Neuronal stem cell (in vitro differentiated cells): Measurements from ENCODE around the gene CCDC91.

ENCODE experiments used
- DNase-seq: peaks from one replicate; pipeline ENCODE4 v3.0.0-alpha.2; 2013; ENCODE audit warnings: low spot score
- H2AFZ ChIP-seq: one replicate; pipeline ENCODE4 v1.6.1; 2013; ENCODE audit warnings: mild to moderate bottlenecking, low read length, inconsistent platforms
- H2AK5ac ChIP-seq: 2 replicates; pipeline ENCODE4 v1.6.1; 2013; ENCODE audit warnings: low read depth, mild to moderate bottlenecking, inconsistent platforms, low read length, moderate library complexity, mixed read lengths
- H2BK120ac ChIP-seq: 2 replicates; pipeline ENCODE4 v1.6.1; 2013; ENCODE audit warnings: low read depth, mild to moderate bottlenecking, inconsistent platforms, low read length, moderate library complexity, mixed read lengths
- H2BK12ac ChIP-seq: one replicate; pipeline ENCODE4 v1.6.1; 2013; ENCODE audit warnings: low read length, inconsistent platforms
- H2BK15ac ChIP-seq: 2 replicates; pipeline ENCODE4 v1.6.1; 2013; ENCODE audit warnings: mild to moderate bottlenecking, low read length, inconsistent platforms, mixed read lengths
- H2BK5ac ChIP-seq: one replicate; pipeline ENCODE4 v1.6.1; 2013; ENCODE audit warnings: inconsistent platforms, mild to moderate bottlenecking, low read length, moderate library complexity
- H3K14ac ChIP-seq: one replicate; pipeline ENCODE4 v1.6.1; 2013; ENCODE audit warnings: low read length, inconsistent platforms
- H3K18ac ChIP-seq: 2 replicates; pipeline ENCODE4 v1.6.1; 2013; ENCODE audit warnings: low read length, inconsistent platforms
- H3K23ac ChIP-seq: 2 replicates; pipeline ENCODE4 v1.6.1; 2013; ENCODE audit warnings: low read depth, mild to moderate bottlenecking, mixed read lengths, low read length, inconsistent platforms; ENCODE audit not compliant: poor library complexity
- H3K27ac ChIP-seq: replicated peaks from 3 replicates; pipeline ENCODE4 v1.5.1; 2013; ENCODE audit warnings: low read length, inconsistent platforms
- H3K27me3 ChIP-seq, 3 experiments: 2 replicates each; pipeline ENCODE4 v1.6.1; 2013; ENCODE audit warnings: low read length in 3 of 3, mild to moderate bottlenecking in 2 of 3, inconsistent platforms in 1 of 3, low read depth in 1 of 3, mixed read lengths in 1 of 3, moderate library complexity in 1 of 3; ENCODE audit not compliant: control insufficient read depth in 3 of 3, insufficient read depth in 3 of 3
- H3K36me3 ChIP-seq, 2 donors: replicated peaks in 1 of 2; 2 replicates each; pipeline ENCODE4 v1.6.1; 2013; ENCODE audit warnings: low read length in 2 of 2; ENCODE audit not compliant: control insufficient read depth in 2 of 2, insufficient read depth in 2 of 2
- H3K4ac ChIP-seq: 2 replicates; pipeline ENCODE4 v1.6.1; 2013; ENCODE audit warnings: inconsistent platforms, mild to moderate bottlenecking, low read length, moderate library complexity
- H3K4me1 ChIP-seq, 2 donors: 1 replicate in 1 of 2; 2 replicates in 1 of 2; pipeline ENCODE4 v1.6.1; 2013; ENCODE audit warnings: low read length in 2 of 2, low read depth in 1 of 2; ENCODE audit not compliant: control insufficient read depth in 2 of 2, insufficient read depth in 1 of 2
- H3K4me2 ChIP-seq: one replicate; pipeline ENCODE4 v1.6.1; 2013; ENCODE audit warnings: mild to moderate bottlenecking, low read length, inconsistent platforms; ENCODE audit not compliant: insufficient read depth, poor library complexity, severe bottlenecking
- H3K4me3 ChIP-seq, 2 donors: 2 replicates each; pipeline ENCODE4 v1.5.1; 2013; ENCODE audit warnings: low read length in 2 of 2, mild to moderate bottlenecking in 2 of 2, inconsistent platforms in 1 of 2, moderate library complexity in 1 of 2
- H3K79me1 ChIP-seq: one replicate; pipeline ENCODE4 v1.6.1; 2013; ENCODE audit warnings: low read depth, mild to moderate bottlenecking, inconsistent platforms, low read length, moderate library complexity
- H3K9ac ChIP-seq: one replicate; pipeline ENCODE4 v1.6.1; 2013; ENCODE audit warnings: mild to moderate bottlenecking, low read depth, low read length, inconsistent platforms; ENCODE audit not compliant: poor library complexity
- H3K9me3 ChIP-seq, 2 donors: replicated peaks in 1 of 2; 2 replicates each; pipeline versions ENCODE3 to v1.6.1; 2013; ENCODE audit warnings: low read length in 2 of 2, mild to moderate bottlenecking in 2 of 2, inconsistent platforms in 1 of 2, low read depth in 1 of 2, mixed read lengths in 1 of 2, moderate library complexity in 1 of 2; ENCODE audit not compliant: control insufficient read depth in 2 of 2, insufficient read depth in 1 of 2
- H4K8ac ChIP-seq: one replicate; pipeline ENCODE4 v1.6.1; 2013; ENCODE audit warnings: low read depth, mild to moderate bottlenecking, inconsistent platforms, low read length, moderate library complexity
- H4K91ac ChIP-seq: one replicate; pipeline ENCODE4 v1.6.1; 2013; ENCODE audit warnings: low read length, low read depth, mild to moderate bottlenecking, inconsistent platforms; ENCODE audit not compliant: poor library complexity
- WGBS, 2 donors: extraction: QIAGEN DNeasy Blood & Tissue Kit; methylation state at CpG; one replicate each; pipeline ENCODE4 v1.1.7; 2013; ENCODE audit warnings: missing lambda C conversion rate in 2 of 2, mixed read lengths in 1 of 2; ENCODE audit not compliant: insufficient read length in 2 of 2, insufficient replicate concordance in 1 of 2; ENCODE audit errors: extremely low coverage in 2 of 2; 5-methylcytosine and 5-hydroxymethylcytosine counted together

Gene CCDC91

GRCh38 chr12:28286352-28286751, 96.1 kb downstream of the CCDC91 start:
- Histone ChIP-seq H2AFZ (no peak overlapping the region), H2BK15ac (no peak overlapping the region), H3K27me3 (no peaks in the 10 kb centered on the region), H3K27ac (no peak overlapping the region), H3K36me3 (no peaks in the 10 kb centered on the region), H3K14ac (no peak overlapping the region), H3K23ac (no peak overlapping the region), H2BK12ac (no peak overlapping the region), H3K9me3 (no peaks in the 10 kb centered on the region), H3K79me1 (no peaks in the 10 kb centered on the region), H3K4me3 (no peak overlapping the region), H3K9ac (no peak overlapping the region), H2BK5ac (no peak overlapping the region), H3K4me2 (no peak overlapping the region), H4K8ac (no peak overlapping the region), H3K4ac (no peak overlapping the region), H2AK5ac (no peak overlapping the region), H4K91ac (no peak overlapping the region), H3K18ac (no peak overlapping the region), H3K4me1 (no peaks in the 10 kb centered on the region), H2BK120ac (no peak overlapping the region)
- no peak for DNase-seq

- Histone ChIP-seq H4K8ac (no peak overlapping the region), H2AK5ac (no peak overlapping the region), H3K9me3 (no peaks in the 10 kb centered on the region), H3K27me3 (no peaks in the 10 kb centered on the region), H3K79me1 (no peaks in the 10 kb centered on the region), H2AFZ (no peak overlapping the region), H2BK15ac (no peak overlapping the region), H3K27ac (no peak overlapping the region), H2BK5ac (no peak overlapping the region), H4K91ac (no peak overlapping the region), H2BK120ac (no peak overlapping the region), H3K36me3 (no peaks in the 10 kb centered on the region), H3K18ac (no peak overlapping the region), H3K4me2 (no peak overlapping the region), H3K9ac (no peak overlapping the region), H3K14ac (no peak overlapping the region), H2BK12ac (no peak overlapping the region), H3K4me3 (no peak overlapping the region), H3K4me1 (no peaks in the 10 kb centered on the region), H3K4ac (no peak overlapping the region), H3K23ac (no peak overlapping the region)
- no peak for DNase-seq
These were observed 100.0 kb downstream of the CCDC91 start for GRCh38 chr12:28290262-28290661.

DNA sequence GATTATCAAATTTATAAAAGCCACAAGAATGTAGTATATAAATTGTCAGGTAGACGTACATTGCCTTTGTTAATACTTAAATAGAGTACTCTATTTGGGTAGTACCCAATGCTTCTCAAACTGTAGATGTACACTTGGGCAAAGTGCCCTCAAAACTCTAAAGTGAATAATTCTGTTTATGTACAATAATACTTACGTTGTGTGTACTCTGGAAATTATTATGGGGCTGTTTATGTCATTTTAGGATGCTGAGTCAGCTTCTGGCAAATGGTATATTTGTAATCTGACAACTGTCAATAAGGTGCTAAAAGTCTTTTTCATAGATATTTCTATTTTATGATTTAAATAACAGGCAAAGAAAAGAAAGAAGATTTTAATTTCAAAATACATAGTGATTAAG, 102.4 kb downstream of the CCDC91 start:
- Histone ChIP-seq H3K4ac (no peak overlapping the region), H2AK5ac (no peak overlapping the region), H2BK5ac (no peak overlapping the region), H2BK15ac (no peak overlapping the region), H3K27ac (no peak overlapping the region), H3K36me3 (no peaks in the 10 kb centered on the region), H4K8ac (no peak overlapping the region), H2BK120ac (no peak overlapping the region), H3K9ac (no peak overlapping the region), H3K4me1 (no peaks in the 10 kb centered on the region), H3K9me3 (no peaks in the 10 kb centered on the region), H3K18ac (no peak overlapping the region), H3K27me3 (no peaks in the 10 kb centered on the region), H2AFZ (no peak overlapping the region), H3K79me1 (no peaks in the 10 kb centered on the region), H3K23ac (no peak overlapping the region), H4K91ac (no peak overlapping the region), H3K4me3 (no peak overlapping the region), H3K4me2 (no peak overlapping the region), H2BK12ac (no peak overlapping the region), H3K14ac (no peak overlapping the region)
- WGBS, 2 donors: no CpG with 5 or more reads among the region's 2 CpGs
- no peak for DNase-seq

- no CpG with 5 or more reads among the region's 6 CpGs for WGBS, 2 donors
- Histone ChIP-seq H3K4me3 (no peak overlapping the region), H3K9me3 (no peaks in the 10 kb centered on the region), H2AK5ac (no peak overlapping the region), H4K91ac (no peak overlapping the region), H3K27ac (no peak overlapping the region), H3K4ac (no peak overlapping the region), H3K27me3 (no peaks in the 10 kb centered on the region), H3K79me1 (no peaks in the 10 kb centered on the region), H3K36me3 (no peaks in the 10 kb centered on the region), H3K23ac (no peak overlapping the region), H3K14ac (no peak overlapping the region), H3K9ac (no peak overlapping the region), H3K18ac (no peak overlapping the region), H3K4me2 (no peak overlapping the region), H2AFZ (no peak overlapping the region), H2BK120ac (no peak overlapping the region), H2BK5ac (no peak overlapping the region), H2BK12ac (no peak overlapping the region), H4K8ac (no peak overlapping the region), H3K4me1 (no peaks in the 10 kb centered on the region), H2BK15ac (no peak overlapping the region)
- DNase-seq: no peak
These were observed 104.0 kb downstream of the CCDC91 start for GRCh38 chr12:28294300-28294699.
